HepG2 (cell line): ENCODE measurements around the gene SERPINA3.

ENCODE experiments used
- CBX5 ChIP-seq: sonication (generic); formaldehyde crosslinking; IDR thresholded peaks from 2 replicates; pipeline ENCODE4 v1.4.0; 2020; ENCODE audit warnings: missing genetic modification reagents, borderline replicate concordance
- CTCF ChIP-seq: sonication (generic); formaldehyde crosslinking; IDR thresholded peaks from 2 replicates; pipeline ENCODE4 v1.5.0; 2020; ENCODE audit warnings: mild to moderate bottlenecking, missing genetic modification reagents, moderate library complexity
- EHMT2 ChIP-seq: fragments of 200-600 bp; sonication (generic); IDR thresholded peaks from 2 replicates; pipeline ENCODE4 v1.7.0; 2017; ENCODE audit warnings: antibody characterized with exemption, low read depth, low read length, borderline replicate concordance
- HCFC1 ChIP-seq: fragments of 150-350 bp; IDR thresholded peaks from 2 replicates; pipeline ENCODE4 v1.6.1; 2014; ENCODE audit warnings: low read depth, low read length
- HDAC6 ChIP-seq: fragments of 200-600 bp; sonication (generic); IDR thresholded peaks from 2 replicates; pipeline ENCODE4 v1.7.0; 2017; ENCODE audit warnings: mild to moderate bottlenecking, antibody characterized with exemption, low read length, low read depth
- NCOA2 ChIP-seq: sonication (generic); formaldehyde crosslinking; IDR thresholded peaks from 2 replicates; pipeline ENCODE4 v1.8.0; 2022; ENCODE audit warnings: inconsistent platforms
- SKI ChIP-seq: fragments of 450-650 bp; IDR thresholded peaks from one replicate; pipeline ENCODE4 v1.6.1; 2018; ENCODE audit warnings: mild to moderate bottlenecking; ENCODE audit not compliant: partially characterized antibody
- THAP7 ChIP-seq: sonication (generic); formaldehyde crosslinking; IDR thresholded peaks from 2 replicates; pipeline ENCODE4 v1.8.1; 2023; ENCODE audit warnings: mild to moderate bottlenecking, missing genetic modification reagents

GRCh38 chr14:94628578-94628977 is 16.4 kb downstream of the SERPINA3 start:
- TF ChIP-seq NCOA2 (CRISPR knock-in tag) (no peak), CBX5 (CRISPR knock-in tag) (no peak), CTCF (CRISPR knock-in tag) (no peak), EHMT2 (no peak), HDAC6 (no peak), SKI (no peak), THAP7 (CRISPR knock-in tag) (no peak), HCFC1 (no peak)
